Measurements from ENCODE around the gene RCOR3. TPM values are rescaled to one million over a fixed set of nuclear protein-coding genes. Genes with fewer than 3 reads are reported as not detected.
"Not testable (repeated sequence)": the region's sequence is repeated elsewhere in the genome, so short reads cannot be mapped to it uniquely, and the experiment has no call there.

The RCOR3 gene
- total and polyA plus RNA-seq, 7 donors: 7.6 to 60.3 (median 40.7) TPM

- H3K36me3 ChIP-seq: peaks cover 0 to 13% (median 0%) of the 10 kb centered on the region in 4 donors
- H3K4me1 ChIP-seq: peaks cover 0 to 37% (median 31%) of the 10 kb centered on the region in 4 donors
- 21 to 44% methylated on average over 2 of the region's 2 CpGs for WGBS, 2 donors
- no peak for TF ChIP-seq POLR2AphosphoS5 (IDR thresholded peaks at IDR 0.05)
- TF ChIP-seq CTCF (IDR thresholded peaks at IDR 0.05): no peak
- no peak for TF ChIP-seq POLR2A (IDR thresholded peaks at IDR 0.05)
- no peak for TF ChIP-seq EP300 (IDR thresholded peaks at IDR 0.05)
- peak overlapping the region; percentile 99 to 100 (median 100) for H3K27ac ChIP-seq
- intact Hi-C loops (cut with DNase I): loop anchor here (2.0 kb wide), 1 partner anchor 122 kb away; no protein-coding TSS in a partner anchor
- no peak for DNase-seq
- no peaks in the 10 kb centered on the region for H3K27me3 ChIP-seq
- no peaks in the 10 kb centered on the region for H3K9me3 ChIP-seq
- peak overlapping the region; percentile 75 to 99 (median 94) for H3K4me3 ChIP-seq
These were observed 2.1 kb downstream of the RCOR3 start for GRCh38 chr1:211261229-211261628.

- peaks cover 0 to 28% (median 19%) of the 10 kb centered on the region in 4 donors for H3K4me1 ChIP-seq
- peaks cover 0 to 23% (median 4%) of the 10 kb centered on the region in 4 donors for H3K36me3 ChIP-seq
- H3K9me3 ChIP-seq; H3K27ac ChIP-seq; DNase-seq; intact Hi-C loops (cut with DNase I); H3K4me3 ChIP-seq; H3K27me3 ChIP-seq: not testable (repeated sequence)
- 99 to 100% methylated on average over 1 of the region's 5 CpGs for WGBS, 2 donors
These were observed 3.9 kb downstream of the RCOR3 start for GRCh38 chr1:211263022-211263421.

- H3K4me3 ChIP-seq: no peak overlapping the region
- H3K4me1 ChIP-seq: peaks cover 0 to 12% (median 7%) of the 10 kb centered on the region in 4 donors
- no peak for TF ChIP-seq POLR2A (IDR thresholded peaks at IDR 0.05)
- no peak for TF ChIP-seq CTCF (IDR thresholded peaks at IDR 0.05)
- TF ChIP-seq EP300 (IDR thresholded peaks at IDR 0.05): no peak
- no peak for TF ChIP-seq POLR2AphosphoS5 (IDR thresholded peaks at IDR 0.05)
- no peaks in the 10 kb centered on the region for H3K9me3 ChIP-seq
- no peaks in the 10 kb centered on the region for H3K27me3 ChIP-seq
- 95 to 97% methylated on average over 7 of the region's 7 CpGs for WGBS, 2 donors
- intact Hi-C loops (cut with DNase I): no loop called here
- H3K27ac ChIP-seq: no peak overlapping the region
- H3K36me3 ChIP-seq: peaks cover 5 to 54% (median 15%) of the 10 kb centered on the region in 4 donors
- DNase-seq: no peak
These were observed 8.2 kb downstream of the RCOR3 start for GRCh38 chr1:211267204-211267857.

GRCh38 chr1:211279340-211279739, 20.2 kb downstream of the RCOR3 start:
- intact Hi-C loops (cut with DNase I): no loop called here
- TF ChIP-seq EP300 (IDR thresholded peaks at IDR 0.05) (no peak), POLR2A (IDR thresholded peaks at IDR 0.05) (no peak), CTCF (IDR thresholded peaks at IDR 0.05) (no peak), POLR2AphosphoS5 (IDR thresholded peaks at IDR 0.05) (no peak)
- DNase-seq: no peak
- 0 to 37% methylated on average over 1 of the region's 1 CpG for WGBS, 2 donors
- no peaks in the 10 kb centered on the region for H3K27me3 ChIP-seq
- H3K9me3 ChIP-seq: no peaks in the 10 kb centered on the region
- no peak overlapping the region for H3K4me3 ChIP-seq
- H3K36me3 ChIP-seq: peaks cover 12 to 98% (median 23%) of the 10 kb centered on the region in 4 donors
- H3K4me1 ChIP-seq: peaks cover 0 to 17% (median 9%) of the 10 kb centered on the region in 4 donors
- H3K27ac ChIP-seq: no peak overlapping the region

- H3K9me3 ChIP-seq: no peaks in the 10 kb centered on the region
- H3K36me3 ChIP-seq: peaks cover 12 to 95% (median 23%) of the 10 kb centered on the region in 4 donors
- no peak for DNase-seq
- no peak for TF ChIP-seq POLR2A (IDR thresholded peaks at IDR 0.05)
- TF ChIP-seq CTCF (IDR thresholded peaks at IDR 0.05): no peak
- TF ChIP-seq POLR2AphosphoS5 (IDR thresholded peaks at IDR 0.05): no peak
- TF ChIP-seq EP300 (IDR thresholded peaks at IDR 0.05): no peak
- H3K27me3 ChIP-seq: no peaks in the 10 kb centered on the region
- peaks cover 0 to 4% (median 2%) of the 10 kb centered on the region in 4 donors for H3K4me1 ChIP-seq
- H3K4me3 ChIP-seq: no peak overlapping the region
- intact Hi-C loops (cut with DNase I): no loop called here
- H3K27ac ChIP-seq: no peak overlapping the region
- 90 to 92% methylated on average over 4 of the region's 4 CpGs for WGBS, 2 donors
These were observed 21.7 kb downstream of the RCOR3 start for GRCh38 chr1:211280910-211281309.

Data from sigmoid colon (tissue), 7 donors.